HG02852 (cell line): ENCODE data around the gene ZDHHC9.
"Not testable (repeated sequence)": the region's sequence is repeated elsewhere in the genome, so short reads cannot be mapped to it uniquely, and the experiment has no call there.

Experiments
- ATAC-seq: cut with Tn5 transposase; IDR thresholded peaks from one replicate; pipeline ENCODE4 v1.9.1; 2021; ENCODE audit warnings: mild to moderate bottlenecking, moderate library complexity; ENCODE audit not compliant: unreplicated experiment

ZDHHC9 gene

DNA sequence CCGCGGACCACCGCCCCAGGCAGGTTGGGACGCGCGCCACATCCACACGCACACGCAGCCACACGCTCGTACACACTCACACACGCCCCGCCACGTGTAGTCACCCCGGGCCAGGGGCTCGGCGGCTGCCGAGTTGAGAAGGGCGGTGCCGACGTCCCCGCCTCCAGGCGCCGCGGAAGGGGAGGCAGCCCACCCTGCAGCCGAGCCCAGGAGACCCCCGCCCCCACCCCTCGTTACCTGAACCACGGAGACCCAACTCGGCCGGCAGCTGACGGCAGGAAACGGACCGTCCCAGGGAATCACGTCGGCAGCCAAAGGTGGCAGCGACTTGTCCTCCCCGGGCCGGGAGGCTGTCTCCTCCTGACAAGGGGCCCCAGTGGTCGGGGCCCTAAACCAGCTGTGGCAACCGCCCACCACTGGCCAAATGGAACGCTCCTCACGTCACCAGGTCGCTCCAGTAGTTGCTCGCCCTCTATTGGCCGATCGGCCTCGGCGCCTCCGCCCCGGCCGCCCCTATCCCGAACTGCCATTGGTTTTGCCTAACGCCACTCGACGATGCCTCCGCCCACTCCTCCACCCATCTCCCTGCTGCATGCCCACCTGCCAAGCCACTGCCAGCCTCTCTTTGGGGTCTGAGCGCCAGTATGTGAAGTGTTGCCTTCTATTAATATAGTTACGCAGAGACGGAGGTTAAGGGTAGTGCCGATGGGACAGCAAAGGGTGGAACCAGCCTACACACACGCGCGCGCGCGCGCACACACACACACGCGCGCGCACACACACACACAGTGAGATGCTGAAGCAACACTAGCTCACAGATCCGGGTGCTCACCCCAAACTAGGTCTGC lies at the start of gene ZDHHC9:
Gene ZDHHC9, minus strand, starts transcription at position 428 of the 848 bp plus-strand sequence. CDS start 1,941 bp downstream, outside the sequence.
- ATAC-seq = peak; percentile 97

DNA sequence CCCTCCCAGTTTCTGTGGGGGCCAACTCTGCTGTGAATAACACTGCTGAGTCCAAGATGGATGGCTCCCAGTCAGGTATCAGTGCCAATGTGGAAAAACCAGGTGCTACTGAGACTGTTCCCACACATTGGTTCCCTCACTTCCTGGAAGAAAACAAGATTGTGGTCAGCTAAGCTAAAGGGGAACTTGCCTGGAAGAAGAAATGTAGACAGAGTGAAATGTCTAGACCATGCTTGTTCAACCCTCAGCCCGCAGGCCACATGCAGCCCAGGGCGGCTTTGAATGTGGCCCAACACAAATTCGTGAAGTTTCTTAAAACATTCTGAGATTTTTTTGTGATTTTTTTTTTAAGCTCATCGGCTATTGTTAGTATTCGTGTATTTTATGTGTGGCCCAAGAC lies 33.7 kb upstream of the ZDHHC9 start:
- no peak for ATAC-seq

DNA sequence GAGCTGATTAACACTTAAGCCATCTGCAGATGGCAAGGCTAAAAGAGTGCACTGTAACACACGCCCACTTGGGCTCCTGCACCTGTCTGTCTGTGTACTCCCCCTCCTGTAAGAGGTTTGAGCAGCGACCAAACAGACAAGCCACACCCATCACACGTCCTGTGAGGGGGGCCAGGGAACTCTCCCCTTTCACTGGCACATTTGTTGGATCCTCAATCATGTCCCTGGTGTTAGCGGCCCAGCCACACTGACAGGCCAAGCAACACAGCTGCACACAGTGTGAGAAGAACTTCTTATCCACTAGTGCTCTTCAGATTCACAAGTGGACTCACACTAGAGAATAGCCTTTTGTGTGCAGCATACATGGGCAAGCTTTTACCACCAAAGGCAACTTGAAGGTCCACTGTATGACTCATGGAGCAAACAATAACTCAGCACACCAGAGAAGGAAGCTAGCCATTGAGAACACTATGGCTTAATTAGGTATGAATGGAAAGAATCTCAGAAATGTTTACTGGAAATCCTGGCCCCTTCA lies 33.2 kb upstream of the ZDHHC9 start:
- no peak for ATAC-seq

DNA sequence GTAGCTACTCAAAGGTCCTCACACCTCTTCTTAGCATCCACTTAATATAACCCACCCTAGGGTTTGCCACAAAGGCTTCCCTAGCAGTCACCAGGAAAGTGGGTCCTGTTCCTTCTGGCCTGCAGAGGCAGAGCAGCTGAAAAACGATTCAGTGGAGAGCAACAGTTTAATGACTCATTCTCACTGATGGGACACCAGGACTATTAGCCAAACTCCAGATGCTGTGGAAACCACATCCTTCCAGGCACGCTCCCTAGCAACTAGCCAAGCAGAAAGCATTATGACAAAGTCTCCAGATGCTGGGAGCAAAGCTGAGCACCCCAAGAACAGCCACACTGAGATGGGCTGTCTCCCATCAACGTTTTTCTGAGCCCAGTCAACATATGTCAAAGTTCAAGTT lies 32.0 kb upstream of the ZDHHC9 start:
- ATAC-seq = no peak

DNA sequence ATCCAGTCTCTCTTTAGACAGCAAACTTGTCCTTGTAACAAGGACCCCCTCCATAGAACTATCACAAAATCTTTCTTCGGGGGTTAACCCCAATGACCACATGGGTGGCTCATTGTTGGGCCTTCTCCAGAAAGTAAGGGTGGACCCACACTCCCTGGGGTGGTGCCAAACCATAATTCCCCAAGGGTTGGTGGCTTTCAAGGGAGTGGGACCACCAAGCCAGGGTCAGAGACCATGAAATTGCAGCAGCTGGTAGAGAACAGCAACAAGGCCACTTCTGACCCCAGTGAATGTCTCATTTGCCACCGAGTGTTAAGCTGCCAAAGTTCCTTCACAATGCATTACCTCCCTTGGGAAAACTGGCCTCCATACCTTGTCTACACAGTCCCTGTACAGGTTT lies 28.8 kb upstream of the ZDHHC9 start:
- no peak for ATAC-seq

DNA sequence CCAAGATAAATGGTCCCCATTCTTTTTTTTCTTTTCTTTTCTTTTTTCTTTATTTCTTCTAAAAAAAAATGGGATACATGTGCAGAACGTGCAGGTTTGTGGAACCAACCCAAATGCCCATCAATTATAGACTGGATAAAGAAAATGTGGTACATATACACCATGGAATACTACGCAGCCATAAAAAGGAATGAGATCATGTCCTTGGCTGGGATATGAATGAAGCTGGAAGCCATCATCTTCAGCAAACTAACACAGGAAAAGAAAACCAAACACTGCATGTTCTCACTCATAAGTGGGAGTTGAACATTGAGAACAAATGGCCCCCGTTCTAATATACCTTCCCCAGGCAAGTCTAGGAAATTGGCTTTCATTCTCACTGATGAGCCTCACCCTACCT lies 22.6 kb upstream of the ZDHHC9 start:
- ATAC-seq = not testable (repeated sequence)

DNA sequence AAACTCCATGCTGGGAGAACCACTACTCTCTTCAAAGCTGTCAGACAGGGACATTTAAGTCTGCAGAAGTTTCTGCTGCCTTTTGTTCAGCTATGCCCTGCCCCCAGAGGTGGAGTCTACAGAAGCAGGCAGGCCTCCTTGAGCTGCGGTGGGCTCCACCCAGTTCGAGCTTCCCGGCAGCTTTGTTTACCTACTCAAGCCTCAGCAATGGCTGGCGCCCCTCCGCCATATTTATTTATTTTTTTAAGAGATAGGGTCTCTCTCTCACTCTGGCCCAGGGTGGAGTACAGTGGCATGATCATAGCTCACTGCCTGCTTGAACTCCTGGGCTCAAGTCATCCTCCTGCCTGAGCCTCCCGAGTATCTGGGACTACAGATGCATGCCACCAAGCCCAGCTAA lies 15.4 kb upstream of the ZDHHC9 start:
- not testable (repeated sequence) for ATAC-seq

DNA sequence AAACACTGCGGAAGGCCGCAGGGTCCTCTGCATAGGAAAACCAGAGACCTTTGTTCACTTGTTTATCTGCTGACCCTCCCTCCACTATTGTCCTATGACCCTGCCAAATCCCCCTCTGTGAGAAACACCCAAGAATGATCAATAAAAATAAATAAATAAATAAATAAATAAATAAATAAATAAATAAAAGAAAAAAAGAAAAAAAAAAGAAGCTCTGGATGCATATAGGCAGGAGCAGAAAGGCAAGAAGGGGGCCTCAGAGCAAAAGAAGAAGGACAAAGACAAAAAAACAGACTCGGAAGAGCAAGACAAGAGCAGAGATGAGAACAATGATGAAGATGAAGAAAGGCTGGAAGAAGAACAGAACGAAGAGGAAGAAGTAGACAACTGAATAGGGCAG lies 8.1 kb upstream of the ZDHHC9 start:
- ATAC-seq = not testable (repeated sequence)

DNA sequence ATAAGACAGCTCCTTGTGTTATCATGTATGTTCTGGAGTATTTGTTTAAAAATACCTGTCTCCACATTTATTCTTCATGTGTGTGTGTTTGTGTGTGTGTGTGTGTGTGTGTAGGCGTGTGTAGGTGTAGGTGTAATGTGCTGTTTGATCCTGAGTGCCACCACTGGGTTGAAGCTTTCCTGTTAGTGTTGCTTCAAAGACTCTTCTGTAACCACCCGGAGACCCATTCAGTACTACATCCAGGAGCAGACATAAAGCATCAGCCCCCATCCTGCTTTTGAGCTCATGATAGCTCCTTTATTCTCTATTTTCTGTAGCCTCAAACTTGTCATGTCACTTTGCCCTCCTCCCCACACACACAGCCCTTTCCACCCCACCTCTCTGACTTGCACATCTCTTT lies 3.0 kb upstream of the ZDHHC9 start:
- no peak for ATAC-seq

DNA sequence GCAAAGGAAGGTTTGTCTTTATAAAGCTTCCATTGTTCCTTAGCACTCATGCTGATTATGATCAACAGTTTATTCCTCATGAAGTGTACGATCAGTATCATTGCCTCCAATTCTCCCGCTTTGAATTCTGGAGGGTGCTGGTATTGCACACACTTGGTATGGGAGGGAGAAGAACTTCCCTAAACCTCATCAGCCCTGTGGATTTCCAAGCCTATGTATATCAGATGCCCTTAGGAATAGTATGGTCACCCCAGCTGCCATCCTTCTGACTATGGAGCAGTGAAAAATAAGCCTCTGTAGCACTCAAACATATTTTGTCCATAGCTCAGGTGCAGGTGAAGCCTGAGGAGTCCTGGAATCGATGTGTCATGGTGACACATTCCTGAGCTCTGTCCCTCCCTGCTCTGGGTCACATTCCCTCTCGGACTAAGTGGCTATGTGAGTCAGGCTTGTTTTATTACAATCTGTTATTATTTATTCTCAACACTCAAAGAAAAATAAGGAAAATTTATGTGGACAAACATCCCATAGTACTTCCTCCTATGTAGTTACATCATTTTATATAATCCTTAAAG lies 2.0 kb upstream of the ZDHHC9 start:
- ATAC-seq = no peak

DNA sequence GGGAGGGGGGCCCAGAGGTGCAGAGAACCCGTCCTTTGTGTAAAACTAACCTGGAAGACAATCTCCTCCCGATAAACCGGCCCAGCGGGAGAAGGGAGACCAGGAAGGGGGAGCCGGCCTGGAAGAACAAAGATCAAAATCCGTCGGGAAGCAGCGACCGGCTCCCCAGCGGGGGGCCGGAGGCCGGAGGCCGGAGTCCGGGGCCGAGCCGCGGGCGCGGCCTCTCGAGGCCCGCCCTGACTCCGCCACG lies 552 bp downstream of the ZDHHC9 start:
- ATAC-seq = no peak

DNA sequence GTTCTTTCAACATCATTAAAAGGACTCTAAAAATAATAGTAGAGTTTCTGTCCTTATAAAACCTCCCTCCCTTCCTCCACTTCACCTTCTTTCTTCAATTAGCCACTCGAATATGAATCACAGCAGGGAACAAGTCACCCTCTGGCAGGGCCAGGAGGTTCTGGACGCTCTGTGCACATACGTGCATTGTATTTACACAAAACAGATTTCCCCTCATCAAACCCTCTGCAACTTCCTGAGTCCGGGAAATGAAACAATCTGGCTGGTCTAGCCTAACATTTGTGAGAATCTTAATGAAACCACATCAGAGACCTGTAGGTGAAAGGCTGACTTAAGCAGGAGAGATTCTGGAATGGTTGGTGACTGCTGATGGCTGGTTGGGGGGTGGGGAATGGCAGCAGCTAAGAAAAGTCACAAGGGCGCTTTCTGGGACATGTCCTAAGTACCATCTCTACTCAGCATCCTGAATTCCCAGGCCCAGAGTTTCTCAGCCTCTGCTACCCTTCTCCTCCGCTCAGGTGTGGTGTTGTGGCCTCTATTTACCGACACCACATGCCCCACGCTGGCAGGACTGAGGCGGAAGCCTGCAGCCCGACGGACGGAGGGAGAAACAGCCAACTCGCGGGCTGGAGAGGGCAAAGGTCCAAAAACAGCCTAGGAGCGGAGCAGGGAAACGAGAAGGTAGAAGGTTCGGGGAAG lies 1.0 kb downstream of the ZDHHC9 start:
- ATAC-seq = no peak

DNA sequence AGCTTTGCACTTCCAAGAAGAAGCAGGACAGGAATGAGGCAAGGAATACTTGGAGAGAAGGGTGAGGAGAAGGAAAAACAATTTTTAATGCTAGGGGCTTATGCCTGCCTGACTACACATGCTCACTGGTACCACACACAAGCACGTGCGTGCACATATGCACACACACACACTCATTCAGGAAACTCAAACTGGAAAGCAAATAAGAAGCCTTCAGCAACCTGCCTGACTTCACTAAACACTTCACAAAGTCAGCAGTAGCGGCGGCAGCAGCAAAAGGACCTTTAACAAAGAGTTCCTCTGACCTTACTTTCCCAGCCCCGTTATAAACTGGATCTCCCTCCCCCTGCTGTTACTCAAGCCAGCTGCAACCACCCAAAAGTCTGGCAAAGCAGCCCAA lies 3.3 kb downstream of the ZDHHC9 start:
- no peak for ATAC-seq

DNA sequence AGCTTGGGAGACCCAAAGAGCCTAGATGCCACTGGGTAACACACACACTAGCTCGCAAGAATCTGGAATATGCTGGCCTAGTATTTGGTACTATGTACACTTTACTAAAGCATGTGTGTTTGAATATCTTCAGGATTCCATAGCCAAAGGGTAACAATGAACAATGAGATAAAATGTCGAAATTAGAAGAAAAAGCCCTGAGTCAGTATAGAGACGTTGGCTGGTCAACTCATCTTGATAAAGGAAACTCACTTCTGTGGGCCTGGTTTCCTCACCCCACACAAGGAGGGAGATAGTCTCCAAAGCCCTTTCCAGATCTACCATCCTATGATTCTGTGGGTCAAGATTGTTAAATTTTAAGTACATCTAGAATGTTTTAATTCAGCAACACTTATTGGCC lies 6.9 kb downstream of the ZDHHC9 start:
- ATAC-seq = no peak

DNA sequence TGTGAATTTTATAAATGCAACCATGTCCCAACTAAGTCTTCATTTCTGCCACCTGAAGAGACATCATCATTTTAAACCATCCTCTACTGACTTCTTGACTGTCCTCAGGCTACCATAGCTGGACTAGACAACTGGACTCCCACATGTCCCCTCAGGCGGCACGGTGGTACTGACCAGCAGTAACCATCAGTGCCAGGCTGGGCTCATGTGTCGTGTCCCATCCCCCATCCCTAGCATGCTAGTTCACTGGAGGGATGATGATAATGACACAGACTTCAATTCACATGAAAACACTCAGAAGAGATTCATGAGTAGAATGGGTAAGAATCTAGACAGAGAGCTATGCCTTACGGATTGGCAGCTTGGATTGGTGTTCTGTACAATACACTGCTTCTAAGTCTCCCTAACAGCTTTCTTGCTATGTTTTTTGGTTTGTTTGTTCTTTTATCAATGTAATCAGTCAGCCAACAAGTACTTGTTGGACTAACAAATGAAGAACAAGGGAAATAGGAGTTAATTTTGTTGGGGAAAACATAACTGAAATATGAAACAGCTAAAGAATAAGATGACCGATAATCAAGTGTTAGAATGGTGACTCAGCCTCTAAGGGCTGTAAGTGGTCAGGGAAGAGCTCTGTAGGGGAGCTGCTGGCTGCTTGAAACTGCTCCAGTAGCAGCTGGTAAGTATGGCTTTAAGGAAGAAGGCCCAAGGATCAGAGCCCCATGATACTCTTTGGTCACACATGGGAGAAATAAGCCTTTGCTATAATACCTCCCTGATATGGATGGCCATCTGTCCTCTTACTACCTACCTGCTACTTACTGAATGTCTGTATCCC lies 10.3 kb downstream of the ZDHHC9 start:
- ATAC-seq = no peak

DNA sequence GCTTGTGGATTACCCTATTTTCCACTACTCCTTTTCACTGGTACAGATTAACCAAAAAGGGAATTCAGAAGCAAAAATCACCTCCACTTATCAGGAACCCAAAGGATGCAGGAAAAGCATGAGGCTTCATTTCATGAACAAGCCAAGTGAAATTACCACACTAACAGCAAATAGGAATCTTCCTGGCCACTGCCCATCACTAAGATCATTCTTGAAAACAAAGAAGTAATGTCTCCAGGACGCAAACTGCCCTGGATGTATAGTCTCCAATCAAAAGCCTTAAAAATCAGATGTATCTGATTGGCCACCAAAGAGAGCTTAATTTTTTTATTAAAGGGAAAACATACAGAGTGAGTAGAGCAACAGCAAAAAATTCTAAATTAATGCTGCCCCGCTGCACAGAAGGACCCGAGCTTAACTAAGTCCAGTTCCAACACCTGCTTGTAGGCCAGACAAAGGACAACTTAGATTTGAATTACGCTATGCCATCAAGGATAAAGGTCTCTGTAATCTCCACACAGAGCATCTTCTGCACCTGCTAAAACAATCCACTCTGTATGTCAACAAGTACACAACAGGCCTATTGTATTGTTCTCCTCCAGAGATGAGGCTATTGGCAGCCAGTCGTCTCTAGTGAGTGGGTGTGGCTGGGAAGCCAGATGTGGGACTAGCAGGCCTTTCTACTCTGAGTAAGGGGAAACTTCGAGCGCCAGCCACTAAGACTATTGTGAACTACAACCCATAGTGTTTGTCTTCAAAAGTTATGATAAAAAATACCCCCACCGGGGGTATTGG lies 12.4 kb downstream of the ZDHHC9 start:
- no peak for ATAC-seq

DNA sequence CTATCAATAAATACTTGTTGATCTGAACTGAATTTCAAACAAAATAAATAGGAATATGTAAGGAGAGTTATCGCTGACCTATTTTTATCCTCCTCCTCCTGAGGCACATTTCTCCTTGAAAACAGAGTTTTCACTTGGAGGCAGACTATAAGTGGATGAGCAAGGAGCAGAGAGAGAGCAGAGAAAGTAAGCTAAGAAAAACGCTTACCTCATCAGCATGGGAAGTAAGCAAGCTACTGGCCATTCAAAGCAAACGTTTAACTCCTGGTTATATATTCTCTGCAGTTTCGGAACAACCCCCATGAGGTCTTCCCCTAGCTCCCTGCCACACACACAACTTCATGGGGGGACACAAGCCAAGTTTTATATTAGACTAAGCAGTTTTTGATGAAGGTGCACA lies 13.2 kb downstream of the ZDHHC9 start:
- ATAC-seq = no peak

DNA sequence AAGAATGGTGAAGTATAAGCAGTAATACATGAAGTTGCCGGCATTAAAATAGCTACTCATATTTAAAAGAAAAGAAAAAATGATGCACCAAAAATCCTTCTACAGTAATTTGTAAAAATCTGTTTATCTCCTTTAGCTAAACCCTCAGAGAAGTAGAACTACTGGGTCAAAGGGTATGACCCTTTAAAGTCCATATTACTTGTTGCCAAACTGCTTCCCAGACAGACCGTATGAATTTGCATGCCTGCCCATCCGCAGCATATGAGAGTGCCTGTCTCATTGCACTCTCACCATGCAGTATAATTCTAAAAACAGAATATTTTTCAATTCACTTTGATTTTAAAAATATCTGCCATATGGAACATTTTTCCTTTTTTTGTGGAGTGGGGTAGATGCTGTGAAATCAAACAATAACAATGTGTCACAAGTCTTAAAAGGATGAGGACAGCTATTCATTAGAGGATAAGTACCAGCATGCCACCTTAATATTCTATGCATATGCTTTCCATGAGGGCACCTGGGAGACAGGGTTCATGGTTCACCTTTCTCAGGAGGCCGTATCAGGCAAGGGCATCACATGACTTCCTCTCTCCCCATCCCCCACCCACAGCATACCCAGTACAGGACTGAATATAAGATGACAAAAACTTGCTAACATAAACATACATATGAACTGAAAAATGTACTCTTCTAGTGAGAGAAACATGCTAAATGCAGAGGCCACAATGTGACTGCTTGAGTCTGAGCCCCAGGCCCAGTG lies 17.8 kb downstream of the ZDHHC9 start:
- ATAC-seq = no peak

DNA sequence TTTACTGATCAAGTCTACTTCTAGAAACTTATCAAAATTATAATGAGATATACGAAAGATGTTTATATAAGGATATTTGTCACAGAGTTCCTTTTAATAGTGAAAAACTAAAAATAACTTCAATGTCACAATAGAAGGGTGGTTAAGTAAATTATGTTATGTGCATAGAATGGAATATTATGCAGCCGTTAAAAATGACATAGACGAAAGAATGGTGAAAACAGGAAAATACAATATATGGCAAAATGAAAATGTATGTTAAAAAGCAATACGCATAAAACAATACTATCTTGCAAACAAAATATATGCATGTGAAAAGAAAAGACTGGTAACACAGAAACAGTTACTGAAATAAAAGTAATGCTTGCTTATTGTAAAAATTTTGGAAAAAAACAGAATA lies 19.1 kb downstream of the ZDHHC9 start:
- ATAC-seq = no peak

DNA sequence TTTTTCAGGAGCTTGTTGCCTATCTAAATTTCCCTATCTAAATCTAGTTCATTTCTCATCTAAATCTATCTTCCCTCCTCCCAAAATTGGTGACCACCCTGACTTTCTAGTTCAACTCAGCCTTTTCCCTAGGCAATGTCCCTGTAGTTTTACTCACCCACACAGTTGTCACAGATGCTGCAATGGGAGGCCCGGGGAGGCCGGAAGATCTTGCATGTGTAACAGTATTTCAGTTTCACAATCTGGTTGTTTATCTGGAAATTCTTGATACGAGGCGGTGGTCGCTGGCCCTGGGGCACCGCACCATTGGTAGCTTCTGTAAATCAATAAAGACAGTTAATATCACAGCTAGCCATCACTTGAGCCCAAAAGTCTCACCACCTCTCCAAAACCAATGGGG lies 20.2 kb downstream of the ZDHHC9 start:
- ATAC-seq = no peak
